Endothelial cell of umbilical vein (primary cell): Measurements from ENCODE around the gene ARSK. TPM values are rescaled to one million over a fixed set of nuclear protein-coding genes. Genes with fewer than 3 reads are reported as not detected.

ENCODE experiments used
- BruUV-seq: library from RNA; stranded (reverse); fragments of 400-500 nt; replicated peaks from 2 replicates; lab custom pipeline; 2021; lab: Mats Ljungman, UMichigan
- CTCF ChIA-PET: fragments of 300-600, 350-600 bp; sonication (Branson Sonifier 250); formaldehyde crosslinking; loops from one replicate; lab custom pipeline; 2021; ENCODE audit warnings: antibody characterized with exemption, inconsistent platforms; lab: Charles Lee
- POLR2A ChIA-PET: fragments of 300-600, 350-600 bp; sonication (Branson Sonifier 250); formaldehyde crosslinking; loops from one replicate; lab custom pipeline; 2021; ENCODE audit warnings: antibody characterized with exemption, inconsistent platforms; lab: Charles Lee
- DNase-seq: peaks from one replicate; pipeline ENCODE4 v3.0.0-alpha.2; 2011; ENCODE audit warnings: low read depth, low spot score
- FAIRE-seq: peaks from 2 replicates; lab custom pipeline; 2011; peaks lifted over from hg19 to GRCh38; lab: Jason Lieb, UNC
- H2AFZ ChIP-seq: 2 replicates; pipeline ENCODE4 v1.6.0; 2012; ENCODE audit warnings: low read depth, low read length, control low read depth, inconsistent platforms
- H3K27ac ChIP-seq: 2 replicates; pipeline ENCODE4 v1.5.1; 2011; ENCODE audit warnings: low read depth, mild to moderate bottlenecking, control low read depth, low read length, moderate library complexity; ENCODE audit not compliant: insufficient read depth
- H3K27me3 ChIP-seq, 2 experiments: 2 replicates each; pipeline versions ENCODE4 v1.6.0 to v1.6.1; 2011; ENCODE audit warnings: low read length in 2 of 2, mixed read lengths in 1 of 2; ENCODE audit not compliant: control insufficient read depth in 2 of 2, insufficient read depth in 2 of 2
- H3K36me3 ChIP-seq, 2 experiments: 2 replicates in 1 of 2; 3 replicates in 1 of 2; pipeline ENCODE4 v1.5.1; 2011; ENCODE audit warnings: low read length in 2 of 2, mild to moderate bottlenecking in 1 of 2, moderate library complexity in 1 of 2; ENCODE audit not compliant: control insufficient read depth in 2 of 2, insufficient read depth in 2 of 2; ENCODE audit errors: extremely low read depth in 1 of 2
- H3K4me1 ChIP-seq: 3 replicates; pipeline ENCODE4 v1.5.1; 2011; ENCODE audit warnings: mild to moderate bottlenecking, low read length; ENCODE audit not compliant: control insufficient read depth, insufficient read depth; ENCODE audit errors: extremely low read depth
- H3K4me2 ChIP-seq: 2 replicates; pipeline ENCODE4 v1.6.1; 2011; ENCODE audit warnings: low read length, control low read depth, mixed read lengths; ENCODE audit not compliant: insufficient read depth
- H3K4me3 ChIP-seq, 3 experiments: fragments of 200-600 bp in 1 of 3; sonication (generic), shearing (Covaris generic) in 1 of 3; replicated peaks in 1 of 3; 2 replicates each; pipeline ENCODE4 v1.5.1; 2011 to 2016; ENCODE audit warnings: control low read depth in 3 of 3, low read length in 3 of 3, mild to moderate bottlenecking in 2 of 3, inconsistent platforms in 1 of 3, low read depth in 1 of 3, moderate library complexity in 1 of 3; ENCODE audit not compliant: insufficient read depth in 1 of 3
- H3K79me2 ChIP-seq: 2 replicates; pipeline ENCODE4 v1.6.0; 2012; ENCODE audit warnings: low read length, inconsistent platforms; ENCODE audit not compliant: control insufficient read depth, insufficient read depth
- H3K9ac ChIP-seq: replicated peaks from 2 replicates; pipeline ENCODE3; 2011; ENCODE audit warnings: low read length, control low read depth; ENCODE audit not compliant: insufficient read depth; ENCODE audit errors: extremely low read depth
- H3K9me1 ChIP-seq: replicated peaks from 3 replicates; pipeline ENCODE4 v1.6.0; 2011; ENCODE audit warnings: mild to moderate bottlenecking, low read length; ENCODE audit not compliant: control insufficient read depth, insufficient read depth; ENCODE audit errors: extremely low read depth
- H3K9me3 ChIP-seq: replicated peaks from 2 replicates; pipeline ENCODE4 v1.5.1; 2012; ENCODE audit warnings: low read length, inconsistent platforms; ENCODE audit not compliant: control insufficient read depth, insufficient read depth
- H4K20me1 ChIP-seq: replicated peaks from 2 replicates; pipeline ENCODE3; 2011; ENCODE audit warnings: mild to moderate bottlenecking, low read length; ENCODE audit not compliant: control insufficient read depth, insufficient read depth; ENCODE audit errors: extremely low read depth
- MYC ChIP-seq: IDR thresholded peaks from one replicate; pipeline ENCODE4 v1.6.1; 2011; ENCODE audit warnings: mild to moderate bottlenecking, low read depth, low read length
- POLR2AphosphoS5 ChIP-seq: IDR thresholded peaks from 2 replicates; pipeline ENCODE4 v1.6.1; 2012; ENCODE audit warnings: low read depth, mild to moderate bottlenecking, control low read depth, low read length, moderate library complexity; ENCODE audit not compliant: insufficient read depth
- dilution Hi-C: fragments of 300-500 bp; cut with MboI; formaldehyde crosslinking; loops from one replicate; pipeline ENCODE4 v1.15.0; 2019; ENCODE audit warnings: low sequenced_read_pairs; ENCODE audit not compliant: extremely low pct_ligation_motif_present
- intact Hi-C: fragments of 100-400 bp; cut with micrococcal nuclease; formaldehyde crosslinking; loops from one replicate; pipeline ENCODE4 v1.10.0; 2022
- polyA plus RNA-seq, 4 experiments: library from polyadenylated mRNA; depleted of rRNA in 3 of 4; stranded (reverse) in 3 of 4; unstranded in 1 of 4; fragments of >200 nt; gene quantifications; 2 replicates each; pipeline versions ENCODE4 v1.2.1 to v1.2.3, GENCODE V29; 2011 to 2012; ENCODE audit warnings: missing spikeins in 1 of 4
- total RNA-seq: library from RNA; stranded (reverse); gene quantifications from 2 replicates; pipeline ENCODE4 v1.2.3, GENCODE V29; 2021
- TF ChIP-seq, protein P1 (sequence below), 2 donors: IDR thresholded peaks; 1 replicate in 1 of 2; 2 replicates in 1 of 2; pipeline ENCODE4 v1.5.1; 2011; ENCODE audit warnings: low read length in 2 of 2, mild to moderate bottlenecking in 2 of 2, moderate library complexity in 2 of 2, control low read depth in 1 of 2, inconsistent platforms in 1 of 2, low read depth in 1 of 2; ENCODE audit not compliant: insufficient read depth in 1 of 2; ENCODE audit errors: extremely low read depth in 1 of 2

ARSK gene
- total and polyA plus RNA-seq, 2 donors (not counting 3 experiments of a cell fraction or from before 2014, with no cell fraction given) = 3.7 to 4.9 TPM

DNA sequence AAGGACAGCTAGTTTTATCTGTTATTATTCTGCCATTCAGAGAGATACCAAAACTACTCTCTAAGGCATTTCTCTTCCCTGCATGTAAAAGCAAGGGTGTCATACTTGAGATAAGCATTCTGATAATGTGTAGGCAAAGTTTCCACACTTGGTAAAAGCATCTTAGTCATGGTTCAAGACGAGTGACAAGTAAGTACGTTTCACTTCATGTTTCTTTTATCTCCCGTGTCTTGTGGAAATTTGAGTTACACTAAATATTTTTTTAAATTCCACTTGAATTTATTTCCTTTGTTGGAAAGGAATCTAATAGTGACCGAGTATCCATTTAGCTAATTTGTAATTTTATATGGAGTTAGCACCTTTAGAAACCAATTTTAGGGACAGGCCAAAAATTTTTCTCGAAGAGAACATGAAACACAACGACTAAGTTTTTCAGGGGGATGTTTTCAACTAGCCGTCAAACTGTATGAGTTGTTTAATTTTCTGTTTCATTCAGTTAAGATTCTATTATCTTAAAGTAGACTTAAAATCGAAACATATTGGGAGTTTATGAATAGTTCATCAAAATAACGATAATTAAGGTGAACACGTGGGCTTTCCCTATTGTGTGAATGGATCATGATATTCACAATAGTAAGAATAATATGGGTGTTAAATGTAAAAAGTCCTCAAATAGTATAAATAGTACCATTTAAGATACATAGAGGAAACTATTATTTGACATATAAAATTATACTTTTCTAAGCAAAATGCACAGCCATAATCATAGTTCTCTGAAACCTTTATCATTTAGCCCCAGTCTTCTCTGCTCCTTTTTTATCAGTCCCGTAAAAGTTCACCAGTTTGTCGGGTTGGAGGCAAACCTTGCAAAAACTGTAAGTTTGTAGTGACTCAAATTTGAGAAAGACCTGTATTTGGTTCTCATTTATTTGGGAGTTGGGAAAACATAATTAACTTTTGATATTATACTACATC, 93.3 kb downstream of the ARSK start:
- Histone ChIP-seq H3K79me2 (no peaks in the 10 kb centered on the region), H4K20me1 (no peaks in the 10 kb centered on the region), H3K27me3 (no peaks in the 10 kb centered on the region), H3K27ac (no peak overlapping the region), H3K4me1 (peaks cover 9% of the 10 kb centered on the region), H3K9me1 (no peaks in the 10 kb centered on the region), H3K36me3 (no peaks in the 10 kb centered on the region), H3K4me2 (no peak overlapping the region), H3K9me3 (no peaks in the 10 kb centered on the region), H3K4me3 (no peak overlapping the region), H2AFZ (no peak overlapping the region), H3K9ac (no peak overlapping the region)
- intact Hi-C loops (loop anchor here (5.0 to 10.0 kb wide), 2 partner anchors 314 to 947 kb away; partner anchors contain the start of gene ELL2), dilution Hi-C loops (loop anchor here (25.0 kb wide), 1 partner anchor 189 kb away; no protein-coding TSS in a partner anchor)
- DNase-seq (no peak), FAIRE-seq (no peak)
- no TSS peak for BruUV-seq
- POLR2A ChIA-PET = interaction anchor here (1.8 kb wide), 1 partner anchor 83 kb away, joined by 6 read pairs; the partner anchor contains the start of gene RHOBTB3
- TF ChIP-seq POLR2AphosphoS5 (no peak), MYC (no peak)
- TF ChIP-seq, protein P1, sequence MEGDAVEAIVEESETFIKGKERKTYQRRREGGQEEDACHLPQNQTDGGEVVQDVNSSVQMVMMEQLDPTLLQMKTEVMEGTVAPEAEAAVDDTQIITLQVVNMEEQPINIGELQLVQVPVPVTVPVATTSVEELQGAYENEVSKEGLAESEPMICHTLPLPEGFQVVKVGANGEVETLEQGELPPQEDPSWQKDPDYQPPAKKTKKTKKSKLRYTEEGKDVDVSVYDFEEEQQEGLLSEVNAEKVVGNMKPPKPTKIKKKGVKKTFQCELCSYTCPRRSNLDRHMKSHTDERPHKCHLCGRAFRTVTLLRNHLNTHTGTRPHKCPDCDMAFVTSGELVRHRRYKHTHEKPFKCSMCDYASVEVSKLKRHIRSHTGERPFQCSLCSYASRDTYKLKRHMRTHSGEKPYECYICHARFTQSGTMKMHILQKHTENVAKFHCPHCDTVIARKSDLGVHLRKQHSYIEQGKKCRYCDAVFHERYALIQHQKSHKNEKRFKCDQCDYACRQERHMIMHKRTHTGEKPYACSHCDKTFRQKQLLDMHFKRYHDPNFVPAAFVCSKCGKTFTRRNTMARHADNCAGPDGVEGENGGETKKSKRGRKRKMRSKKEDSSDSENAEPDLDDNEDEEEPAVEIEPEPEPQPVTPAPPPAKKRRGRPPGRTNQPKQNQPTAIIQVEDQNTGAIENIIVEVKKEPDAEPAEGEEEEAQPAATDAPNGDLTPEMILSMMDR (IDR thresholded peaks at IDR 0.05; ENCODE audit: extremely low read depth in 1 of 2, insufficient read depth in 1 of 2, low read depth in 1 of 2, low read length in 2 of 2) = no peak
- CTCF ChIA-PET = interaction anchor here (0.7 to 2.7 kb wide), 6 partner anchors 16 to 209 kb away, joined by 3 to 15 read pairs (median 6); partner anchors contain the start of gene GLRX
